NCI-H2196 treated with DMSO at 0.1 percent for 48 hours (cell line): ENCODE data around the gene CFB.
"Not testable (repeated sequence)": the region's sequence is repeated elsewhere in the genome, so short reads cannot be mapped to it uniquely, and the experiment has no call there.

Source experiments
- DNase-seq: peaks from one replicate; lab custom pipeline; 2025; ENCODE audit not compliant: unreplicated experiment; lab: John Stamatoyannopoulos, UW

The CFB gene

DNA sequence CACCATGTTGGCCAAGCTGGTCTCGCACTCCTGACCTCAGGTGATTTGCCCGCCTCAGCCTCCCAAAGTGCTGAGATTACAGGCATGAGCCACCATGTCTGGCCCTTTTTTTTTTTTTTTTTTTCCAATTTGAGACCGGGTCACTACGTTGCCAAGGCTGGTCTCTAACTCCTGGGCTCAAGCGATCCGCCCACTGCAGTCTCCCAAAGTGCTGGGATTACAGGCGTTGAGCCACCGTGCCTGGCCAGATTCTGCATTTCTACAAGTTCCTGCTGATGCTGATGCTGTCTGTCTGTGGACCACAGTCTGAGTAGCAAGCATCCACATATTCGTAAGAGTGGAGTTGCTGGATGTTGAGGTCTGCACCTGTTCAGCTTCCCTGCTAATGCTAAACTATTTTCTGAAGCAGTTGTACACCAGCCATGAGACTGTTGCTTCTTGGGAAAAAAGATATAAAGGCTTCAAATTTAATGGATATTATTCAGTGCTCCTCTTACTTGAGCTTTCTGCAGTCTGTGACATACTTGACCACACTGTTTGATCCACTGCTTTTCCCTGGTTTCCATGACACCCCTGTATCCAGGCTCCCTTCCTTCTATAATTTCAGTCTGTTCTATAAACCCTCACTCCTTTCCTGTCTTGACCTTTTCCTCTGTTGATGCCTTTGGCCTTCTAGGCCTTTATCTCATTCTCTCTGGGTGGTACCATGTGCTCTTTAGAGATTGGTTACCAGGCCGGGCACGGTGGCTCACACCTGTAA, 33.9 kb upstream of the CFB start:
- no peak for DNase-seq

DNA sequence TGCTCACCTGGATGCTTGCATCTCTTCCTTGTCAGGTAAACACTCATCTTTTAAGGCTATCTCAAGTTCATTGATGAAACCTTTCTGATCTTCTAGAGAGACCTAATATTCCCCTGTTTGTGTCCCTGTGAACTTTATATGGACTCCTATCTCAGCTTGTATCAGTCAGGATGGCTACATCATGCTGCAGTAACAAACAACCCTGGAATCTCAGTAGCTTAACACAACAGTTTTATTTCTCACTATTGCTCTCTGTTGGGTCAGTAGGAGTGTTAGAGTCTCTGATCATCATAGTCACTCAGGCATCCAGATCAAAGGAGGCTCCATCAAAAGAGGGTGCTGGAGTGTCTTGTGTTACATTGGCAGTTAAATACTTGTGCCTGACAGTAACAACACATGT, 30.5 kb upstream of the CFB start:
- no peak for DNase-seq

DNA sequence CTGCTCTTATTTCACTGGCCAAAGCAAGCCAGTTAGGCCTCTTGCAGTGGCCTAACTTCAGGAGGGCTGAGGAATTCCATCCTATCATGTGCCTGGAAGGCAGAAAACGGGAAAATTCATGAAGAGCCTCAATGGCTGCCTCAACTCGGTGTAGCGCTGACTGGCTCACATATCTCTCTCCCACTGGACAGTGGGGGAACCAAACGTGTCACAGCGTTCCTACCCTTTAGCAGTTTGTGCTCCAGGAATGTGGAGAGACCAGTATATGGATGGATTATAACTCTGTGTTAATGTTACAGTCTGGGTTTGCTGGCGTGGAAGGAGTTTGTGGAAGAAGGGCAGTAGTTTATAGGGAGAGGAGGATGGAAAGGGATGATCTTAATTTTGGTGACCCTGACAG, 30.1 kb upstream of the CFB start:
- DNase-seq, result no peak

DNA sequence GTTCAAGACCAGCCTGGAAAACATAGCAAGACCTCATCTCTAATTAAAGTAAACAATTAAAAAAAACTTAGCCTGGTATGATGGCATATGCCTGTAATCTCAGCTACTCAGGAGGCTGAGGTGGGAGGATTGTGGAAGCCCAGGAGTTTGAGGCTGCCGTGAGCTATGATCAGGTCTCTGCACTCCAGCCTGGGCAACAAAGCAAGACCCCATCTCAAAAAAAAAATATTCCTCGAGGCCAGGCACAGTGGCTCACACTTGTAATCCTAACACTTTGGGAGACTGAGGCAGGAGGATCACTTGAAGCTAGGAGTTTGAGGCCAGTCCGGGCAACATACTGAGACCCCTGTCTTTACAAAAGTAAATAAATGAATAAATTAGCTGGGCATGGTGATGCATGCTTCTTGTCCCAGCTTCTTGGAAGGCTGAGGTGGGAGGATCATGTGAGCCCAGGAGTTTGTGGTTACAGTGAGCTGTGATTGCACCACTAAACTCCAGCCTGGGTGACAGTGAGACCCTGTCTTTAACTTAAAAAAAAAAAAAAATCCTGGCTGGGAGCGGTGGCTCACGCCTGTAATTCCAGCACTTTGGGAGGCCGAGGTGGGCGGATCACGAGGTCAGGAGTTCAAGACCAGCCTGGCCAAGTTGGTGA, 27.7 kb upstream of the CFB start:
- no peak for DNase-seq

DNA sequence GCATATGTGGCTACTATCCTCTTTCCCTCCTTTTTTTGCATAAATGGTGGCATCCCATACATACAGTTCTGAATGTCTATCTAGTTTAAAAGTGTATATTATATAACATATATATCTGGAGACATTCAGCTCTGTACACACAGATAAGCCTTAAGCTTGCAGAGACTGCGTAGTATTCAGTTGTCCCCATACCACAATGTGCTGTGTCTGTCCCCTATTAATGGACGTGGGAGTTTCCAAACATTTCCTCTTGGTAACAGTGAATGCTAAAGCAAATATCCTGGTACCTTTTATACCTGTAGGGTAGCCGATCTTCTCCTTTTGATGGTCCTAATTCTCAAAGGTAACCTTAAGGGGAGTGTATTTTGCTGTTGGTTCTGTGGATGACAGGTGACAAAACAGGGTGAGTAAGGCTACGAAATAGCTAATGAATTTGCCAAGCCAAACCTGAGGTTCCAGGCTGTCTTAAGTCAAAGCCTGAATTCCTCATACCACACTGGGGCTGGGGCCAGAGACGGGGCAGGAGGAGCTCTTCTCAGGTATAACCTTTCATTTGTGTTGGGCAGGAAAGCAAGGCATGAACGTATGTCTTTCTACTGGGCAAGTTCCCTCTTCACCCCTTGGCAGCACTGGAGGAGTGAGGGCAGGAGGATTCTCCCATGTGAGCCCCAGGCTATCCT, 26.1 kb upstream of the CFB start:
- no peak for DNase-seq

DNA sequence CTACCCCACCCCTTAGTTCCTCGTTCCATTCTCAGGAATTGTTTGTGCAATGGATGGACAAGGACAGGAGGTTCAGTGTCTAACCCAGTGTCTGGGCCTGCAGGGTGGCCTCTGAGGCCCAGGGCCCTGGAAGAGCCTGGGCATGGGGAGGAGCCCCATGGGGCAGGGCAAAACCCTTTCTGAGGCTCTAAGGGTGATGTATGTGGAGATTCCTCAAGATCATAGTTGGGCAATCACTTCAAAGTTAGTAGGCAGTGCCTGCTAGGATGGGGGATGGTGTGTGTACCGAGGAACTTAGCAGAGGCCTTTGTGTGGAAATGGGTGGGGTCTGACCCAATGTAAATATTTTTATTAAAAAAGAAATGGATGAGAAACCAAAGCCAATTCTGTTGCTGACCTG, 25.1 kb upstream of the CFB start:
- no peak for DNase-seq

DNA sequence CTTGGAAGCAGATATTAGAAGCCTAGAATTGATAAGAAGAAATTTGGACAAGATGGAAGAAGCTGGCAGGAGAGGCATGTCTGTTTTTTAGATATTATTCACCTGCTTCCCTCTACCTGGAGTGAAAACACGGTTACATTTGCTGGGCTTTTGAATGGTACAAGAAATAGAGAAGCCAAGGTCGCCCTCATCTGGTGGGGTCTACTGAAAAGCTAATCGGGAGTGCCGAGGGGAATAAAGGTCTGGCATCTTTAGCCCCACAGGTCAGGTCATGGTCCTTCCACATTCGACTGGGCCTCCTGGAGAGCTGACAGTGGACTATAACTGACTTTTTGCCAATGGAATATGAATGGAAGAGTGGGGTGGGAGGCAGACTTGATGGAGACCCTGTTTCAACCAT, 23.0 kb upstream of the CFB start:
- no peak for DNase-seq

DNA sequence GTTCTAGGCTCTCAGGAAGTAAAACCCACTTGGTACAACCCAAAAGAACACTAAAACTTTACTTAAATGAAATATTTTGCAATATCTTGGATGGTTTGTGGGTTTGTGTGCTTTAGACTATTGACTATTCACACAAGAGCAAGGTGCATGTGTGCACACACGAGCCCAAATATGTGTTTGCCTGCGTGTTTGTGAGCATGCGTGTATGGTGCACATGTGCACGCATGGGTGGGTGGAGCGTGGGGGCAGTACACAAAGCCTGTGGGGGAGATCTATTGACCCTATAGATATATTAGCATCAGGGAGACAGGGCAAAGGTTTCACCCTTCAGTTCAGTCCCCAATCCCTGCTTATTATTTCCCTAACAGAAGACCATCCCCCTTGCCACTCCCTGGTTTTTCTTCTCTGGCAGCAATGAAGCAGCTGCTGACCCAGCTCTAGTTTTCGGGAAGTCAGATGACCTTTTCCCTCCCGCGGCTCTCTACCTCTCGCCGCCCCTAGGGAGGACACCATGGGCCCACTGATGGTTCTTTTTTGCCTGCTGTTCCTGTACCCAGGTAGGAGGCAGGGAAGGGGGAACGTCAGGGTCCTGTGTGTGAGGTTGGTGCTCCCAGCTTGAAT, 18.5 kb upstream of the CFB start, which contains the start of gene C2:
TSS of gene C2 (plus strand) at position 476 of the 621 bp plus-strand sequence. CDS start at position 512, 36 bp downstream.
- no peak for DNase-seq

DNA sequence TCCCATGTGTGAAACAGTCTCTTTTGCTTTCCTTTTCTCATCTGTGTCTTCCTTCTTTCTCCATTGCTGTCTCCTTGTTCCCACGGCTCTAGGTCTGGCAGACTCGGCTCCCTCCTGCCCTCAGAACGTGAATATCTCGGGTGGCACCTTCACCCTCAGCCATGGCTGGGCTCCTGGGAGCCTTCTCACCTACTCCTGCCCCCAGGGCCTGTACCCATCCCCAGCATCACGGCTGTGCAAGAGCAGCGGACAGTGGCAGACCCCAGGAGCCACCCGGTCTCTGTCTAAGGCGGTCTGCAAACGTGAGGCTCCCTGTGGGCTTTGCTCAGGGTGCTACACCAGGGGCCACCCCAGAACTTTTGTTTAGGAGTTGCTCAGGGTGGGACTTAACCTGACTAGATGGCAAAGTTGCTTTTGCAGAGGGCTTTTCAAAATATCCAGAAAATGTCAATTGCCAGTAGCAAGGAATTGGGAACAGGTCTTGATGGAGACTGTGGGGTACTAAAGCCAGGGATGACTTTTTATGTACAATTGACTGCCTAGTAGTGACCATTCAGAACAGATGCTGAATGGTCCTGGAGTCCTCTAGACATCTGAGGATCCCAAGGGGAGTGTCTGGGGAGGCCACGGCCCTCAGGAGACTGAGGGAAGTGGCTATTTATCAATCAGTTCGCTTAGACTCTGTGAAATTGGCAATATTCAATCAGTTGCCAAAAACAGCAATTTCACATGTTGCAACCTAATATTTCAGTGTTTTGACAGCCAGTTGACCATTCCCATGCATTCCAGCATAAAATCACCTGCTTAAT, 17.8 kb upstream of the CFB start:
- DNase-seq, result no peak

DNA sequence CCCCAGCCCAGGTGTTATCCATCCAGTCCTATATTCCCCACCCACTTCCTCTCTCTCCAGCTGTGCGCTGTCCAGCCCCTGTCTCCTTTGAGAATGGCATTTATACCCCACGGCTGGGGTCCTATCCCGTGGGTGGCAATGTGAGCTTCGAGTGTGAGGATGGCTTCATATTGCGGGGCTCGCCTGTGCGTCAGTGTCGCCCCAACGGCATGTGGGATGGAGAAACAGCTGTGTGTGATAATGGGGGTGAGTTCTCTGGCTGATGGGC, 17.3 kb upstream of the CFB start:
- DNase-seq, result no peak

DNA sequence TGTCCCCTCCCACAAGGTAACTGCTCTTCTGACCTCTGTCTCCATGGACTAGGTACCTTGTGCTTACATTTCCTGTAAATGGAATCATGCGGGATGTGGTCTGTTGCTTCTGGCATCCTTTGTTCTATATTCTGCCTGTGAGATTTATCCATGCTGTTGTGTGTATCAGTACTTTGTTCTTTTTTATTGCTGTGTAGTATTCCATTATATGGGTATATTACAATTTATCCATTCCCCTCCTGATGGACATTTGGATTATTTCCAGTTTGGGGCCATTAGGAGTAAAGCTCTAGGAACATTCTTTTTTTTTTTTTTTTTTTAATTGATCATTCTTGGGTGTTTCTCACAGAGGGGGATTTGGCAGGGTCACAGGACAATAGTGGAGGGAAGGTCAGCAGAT, 14.9 kb upstream of the CFB start:
- no peak for DNase-seq

DNA sequence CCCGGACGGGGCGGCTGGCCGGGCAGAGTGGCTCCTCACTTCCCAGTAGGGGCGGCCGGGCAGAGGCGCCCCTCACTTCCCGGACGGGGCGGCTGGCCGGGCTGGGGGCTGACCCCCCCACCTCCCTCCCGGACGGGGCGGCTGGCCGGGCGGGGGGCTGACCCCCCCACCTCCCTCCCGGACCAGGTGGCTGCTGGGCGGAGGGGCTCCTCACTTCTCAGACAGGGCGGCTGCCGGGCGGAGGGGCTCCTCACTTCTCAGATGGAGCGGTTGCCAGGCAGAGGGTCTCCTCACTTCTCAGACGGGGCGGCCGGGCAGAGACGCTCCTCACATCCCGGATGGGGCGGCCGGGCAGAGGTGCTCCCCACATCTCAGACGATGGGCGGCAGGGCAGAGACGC, 13.8 kb upstream of the CFB start:
- not testable (repeated sequence) for DNase-seq

DNA sequence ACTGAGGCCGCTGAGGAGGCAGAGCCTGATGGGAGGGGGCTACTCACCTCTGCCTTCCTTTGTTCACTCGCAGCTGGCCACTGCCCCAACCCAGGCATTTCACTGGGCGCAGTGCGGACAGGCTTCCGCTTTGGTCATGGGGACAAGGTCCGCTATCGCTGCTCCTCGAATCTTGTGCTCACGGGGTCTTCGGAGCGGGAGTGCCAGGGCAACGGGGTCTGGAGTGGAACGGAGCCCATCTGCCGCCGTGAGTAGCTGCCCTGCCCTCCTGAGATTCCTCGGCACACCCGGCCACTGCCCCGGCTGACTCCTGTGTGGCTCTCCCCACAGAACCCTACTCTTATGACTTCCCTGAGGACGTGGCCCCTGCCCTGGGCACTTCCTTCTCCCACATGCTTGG, 12.4 kb upstream of the CFB start:
- DNase-seq, result no peak

DNA sequence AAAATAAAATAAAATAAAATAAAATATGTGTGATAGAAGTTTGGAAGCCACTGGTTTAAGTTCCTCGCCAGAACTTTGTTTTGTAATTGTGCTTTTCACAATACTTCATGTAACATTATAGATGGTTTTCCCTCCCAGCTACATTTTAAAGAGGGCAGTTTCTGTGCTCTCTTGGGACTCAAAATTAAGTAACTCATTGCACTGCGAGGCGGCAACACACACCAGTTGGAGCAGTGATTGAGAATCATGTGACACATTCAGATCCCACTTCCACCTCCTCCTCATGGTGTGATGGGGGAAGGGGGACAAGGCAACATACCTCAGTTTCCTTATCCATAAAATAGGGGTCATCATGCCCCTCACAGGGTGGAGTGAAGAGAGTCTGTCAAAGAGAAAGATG, 10.9 kb upstream of the CFB start:
- no peak for DNase-seq

DNA sequence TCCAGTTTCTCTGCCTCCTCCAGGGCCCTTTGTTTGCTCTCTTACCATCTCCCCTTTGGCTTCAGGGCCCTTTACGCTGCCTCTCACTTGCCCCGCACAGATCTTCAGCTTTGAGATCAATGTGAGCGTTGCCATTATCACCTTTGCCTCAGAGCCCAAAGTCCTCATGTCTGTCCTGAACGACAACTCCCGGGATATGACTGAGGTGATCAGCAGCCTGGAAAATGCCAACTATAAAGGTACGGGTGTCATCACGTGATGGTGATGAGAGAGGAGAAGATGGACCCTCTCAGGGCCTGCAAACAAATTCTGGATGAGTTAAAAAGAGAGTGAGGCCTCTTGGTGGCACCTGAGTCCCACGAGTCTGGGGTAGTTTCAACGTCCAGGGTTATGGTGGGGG, 10.1 kb upstream of the CFB start:
- no peak for DNase-seq

DNA sequence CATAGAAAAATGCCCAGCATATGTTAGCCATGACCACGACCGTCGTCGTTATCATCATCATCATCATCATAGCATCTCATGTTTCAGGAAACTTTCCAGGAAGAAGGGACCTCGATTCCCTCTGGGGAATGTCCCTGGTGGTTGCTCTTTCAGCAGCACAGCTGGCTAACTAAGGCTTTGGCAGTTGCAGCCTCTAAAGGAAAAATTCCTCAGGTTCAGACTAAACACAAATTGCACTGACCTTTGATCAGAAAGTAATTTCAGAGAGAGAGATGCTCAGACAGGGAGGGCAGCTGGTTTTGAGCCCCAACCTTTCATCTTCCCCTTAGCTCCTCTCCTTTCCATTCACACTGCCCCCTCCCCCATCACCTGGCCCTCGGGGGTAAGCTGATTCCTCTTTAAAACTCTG, 5.6 kb upstream of the CFB start:
- no peak for DNase-seq

DNA sequence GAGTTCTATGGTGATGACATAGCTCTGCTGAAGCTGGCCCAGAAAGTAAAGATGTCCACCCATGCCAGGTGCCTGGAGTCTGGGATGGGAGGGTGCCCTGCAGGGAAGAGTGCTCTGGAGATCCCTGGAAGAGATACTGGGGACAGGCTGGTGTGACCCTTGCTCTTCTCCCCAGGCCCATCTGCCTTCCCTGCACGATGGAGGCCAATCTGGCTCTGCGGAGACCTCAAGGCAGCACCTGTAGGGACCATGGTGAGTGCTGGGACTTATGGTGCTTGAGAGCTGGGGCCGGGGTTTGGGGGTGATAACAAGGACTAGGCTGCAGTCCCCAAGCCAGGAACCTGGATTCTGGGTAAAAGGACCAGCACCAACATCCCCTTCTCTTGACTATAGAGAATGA, 2.2 kb upstream of the CFB start:
- no peak for DNase-seq

DNA sequence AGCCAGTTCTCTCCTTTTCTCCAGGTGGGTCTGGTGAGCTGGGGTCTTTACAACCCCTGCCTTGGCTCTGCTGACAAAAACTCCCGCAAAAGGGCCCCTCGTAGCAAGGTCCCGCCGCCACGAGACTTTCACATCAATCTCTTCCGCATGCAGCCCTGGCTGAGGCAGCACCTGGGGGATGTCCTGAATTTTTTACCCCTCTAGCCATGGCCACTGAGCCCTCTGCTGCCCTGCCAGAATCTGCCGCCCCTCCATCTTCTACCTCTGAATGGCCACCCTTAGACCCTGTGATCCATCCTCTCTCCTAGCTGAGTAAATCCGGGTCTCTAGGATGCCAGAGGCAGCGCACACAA, 765 bp upstream of the CFB start:
- no peak for DNase-seq

DNA sequence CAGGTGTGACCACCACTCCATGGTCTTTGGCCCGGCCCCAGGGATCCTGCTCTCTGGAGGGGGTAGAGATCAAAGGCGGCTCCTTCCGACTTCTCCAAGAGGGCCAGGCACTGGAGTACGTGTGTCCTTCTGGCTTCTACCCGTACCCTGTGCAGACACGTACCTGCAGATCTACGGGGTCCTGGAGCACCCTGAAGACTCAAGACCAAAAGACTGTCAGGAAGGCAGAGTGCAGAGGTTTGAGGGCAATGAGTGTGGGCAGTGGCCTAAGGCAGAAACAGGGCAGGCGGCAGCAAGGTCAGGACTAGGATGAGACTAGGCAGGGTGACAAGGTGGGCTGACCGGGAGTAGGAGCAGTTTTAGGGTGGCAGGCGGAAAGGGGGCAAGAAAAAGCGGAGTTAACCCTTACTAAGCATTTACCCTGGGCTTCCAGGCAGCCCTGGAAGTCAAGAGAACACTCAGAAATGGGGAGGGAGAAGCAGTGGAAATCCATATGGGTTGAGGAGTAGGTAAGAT, 533 bp downstream of the CFB start:
- DNase-seq, result no peak

DNA sequence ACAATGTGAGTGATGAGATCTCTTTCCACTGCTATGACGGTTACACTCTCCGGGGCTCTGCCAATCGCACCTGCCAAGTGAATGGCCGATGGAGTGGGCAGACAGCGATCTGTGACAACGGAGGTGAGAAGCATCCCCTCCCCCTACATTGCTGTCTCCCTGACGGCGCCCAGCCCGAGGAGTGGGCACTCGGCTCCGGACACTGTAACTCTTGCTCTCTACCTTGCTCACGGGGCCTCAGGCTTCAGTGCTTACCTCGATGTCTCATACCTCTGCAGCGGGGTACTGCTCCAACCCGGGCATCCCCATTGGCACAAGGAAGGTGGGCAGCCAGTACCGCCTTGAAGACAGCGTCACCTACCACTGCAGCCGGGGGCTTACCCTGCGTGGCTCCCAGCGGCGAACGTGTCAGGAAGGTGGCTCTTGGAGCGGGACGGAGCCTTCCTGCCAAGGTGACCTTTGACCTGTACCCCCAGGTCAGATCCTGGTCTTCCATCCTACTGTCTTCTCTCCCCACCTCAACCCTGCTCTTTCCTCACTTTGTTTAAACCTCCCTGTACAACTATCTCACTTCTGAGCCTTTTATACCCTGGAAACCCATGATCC, 1.3 kb downstream of the CFB start:
- DNase-seq, result no peak

DNA sequence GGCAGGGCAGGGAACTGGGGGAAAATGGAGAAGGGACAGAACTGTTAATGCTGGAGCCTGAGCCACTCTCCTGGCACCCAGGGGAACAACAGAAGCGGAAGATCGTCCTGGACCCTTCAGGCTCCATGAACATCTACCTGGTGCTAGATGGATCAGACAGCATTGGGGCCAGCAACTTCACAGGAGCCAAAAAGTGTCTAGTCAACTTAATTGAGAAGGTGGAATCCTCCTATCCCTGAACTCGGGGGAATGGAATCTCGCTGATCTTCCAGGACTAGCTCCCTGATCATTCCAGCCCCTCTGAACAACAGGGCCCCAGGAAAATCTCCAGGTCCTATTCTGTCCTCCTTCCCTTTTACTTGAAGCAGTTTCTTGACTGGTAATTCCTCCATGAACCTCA, 2.0 kb downstream of the CFB start:
- DNase-seq, result no peak
